NB4 (cell line): ENCODE results near the gene RBM39.
"Not testable (repeated sequence)": the region's sequence is repeated elsewhere in the genome, so short reads cannot be mapped to it uniquely, and the experiment has no call there.

Experiments used
- DNase-seq: peaks from one replicate; pipeline ENCODE4 v3.0.0; 2010; ENCODE audit warnings: low read depth
- H3K4me3 ChIP-seq: one replicate; pipeline ENCODE4 v1.5.1; 2011; ENCODE audit warnings: mild to moderate bottlenecking, low read depth, low read length, moderate library complexity
- CTCF ChIP-seq: IDR thresholded peaks from one replicate; pipeline ENCODE4 v1.5.1; 2012; ENCODE audit warnings: low read depth, low read length
- MAX ChIP-seq: IDR thresholded peaks from 2 replicates; pipeline ENCODE4 v1.6.1; 2011; ENCODE audit warnings: low read depth, low read length
- MYC ChIP-seq: IDR thresholded peaks from 2 replicates; pipeline ENCODE4 v1.6.1; 2011; ENCODE audit warnings: low read depth, low read length
- POLR2A ChIP-seq: IDR thresholded peaks from 2 replicates; pipeline ENCODE4 v1.6.1; 2011; ENCODE audit warnings: mild to moderate bottlenecking; ENCODE audit not compliant: insufficient read length; ENCODE audit errors: extremely low read depth

Gene RBM39

GRCh38 chr20:35741892-35742740 is at the start of gene RBM39:
Gene RBM39 (minus strand): TSS chr20:35742260. CDS start chr20:35740874, 1,386 bp downstream.
- TF ChIP-seq MAX = peak; percentile 86; the same call in 1 of the 2 replicates
- peak; percentile 96 for TF ChIP-seq MYC
- TF ChIP-seq POLR2A = peak; percentile 85
- TF ChIP-seq CTCF = no peak
- peak; percentile 100 for DNase-seq
- peak within 1 kb of the TSS; percentile 99 for H3K4me3 ChIP-seq

GRCh38 chr20:35791821-35792220 is 49.8 kb upstream of the RBM39 start:
- TF ChIP-seq MYC = no peak
- TF ChIP-seq POLR2A = no peak
- no peak for TF ChIP-seq MAX
- no peak for TF ChIP-seq CTCF
- H3K4me3 ChIP-seq = no peak overlapping the region
- peak; percentile 54 for DNase-seq

- TF ChIP-seq MAX (no peak), POLR2A (no peak), CTCF (no peak), MYC (no peak)
- H3K4me3 ChIP-seq = no peak overlapping the region
- DNase-seq = no peak
Observed at GRCh38 chr20:35791097-35791496, 49.0 kb upstream of the RBM39 start.

- TF ChIP-seq POLR2A (no peak), MYC (no peak)
Observed at GRCh38 chr20:35788796-35789195, 46.7 kb upstream of the RBM39 start.

GRCh38 chr20:35785541-35785940 is 43.5 kb upstream of the RBM39 start:
- H3K4me3 ChIP-seq, DNase-seq: not testable (repeated sequence)

More at GRCh38 chr20:35788796-35789195, 46.7 kb upstream of the RBM39 start:
- DNase-seq = no peak
- H3K4me3 ChIP-seq = no peak overlapping the region

GRCh38 chr20:35783811-35784210 is 41.8 kb upstream of the RBM39 start:
- not testable (repeated sequence) for DNase-seq, H3K4me3 ChIP-seq

GRCh38 chr20:35776513-35777101 is 34.5 kb upstream of the RBM39 start:
- H3K4me3 ChIP-seq = no peak overlapping the region
- no peak for DNase-seq

More at GRCh38 chr20:35776513-35777101, 34.5 kb upstream of the RBM39 start:
- no peak for TF ChIP-seq CTCF
- no peak for TF ChIP-seq MAX
- TF ChIP-seq MYC = no peak
